ENCODE data around the gene ENTPD2. TPM values are rescaled to one million over a fixed set of nuclear protein-coding genes. Genes with fewer than 3 reads are reported as not detected.

ENTPD2 gene
- total RNA-seq, 1 experiment from 2014 or later = 4.0 TPM

DNA sequence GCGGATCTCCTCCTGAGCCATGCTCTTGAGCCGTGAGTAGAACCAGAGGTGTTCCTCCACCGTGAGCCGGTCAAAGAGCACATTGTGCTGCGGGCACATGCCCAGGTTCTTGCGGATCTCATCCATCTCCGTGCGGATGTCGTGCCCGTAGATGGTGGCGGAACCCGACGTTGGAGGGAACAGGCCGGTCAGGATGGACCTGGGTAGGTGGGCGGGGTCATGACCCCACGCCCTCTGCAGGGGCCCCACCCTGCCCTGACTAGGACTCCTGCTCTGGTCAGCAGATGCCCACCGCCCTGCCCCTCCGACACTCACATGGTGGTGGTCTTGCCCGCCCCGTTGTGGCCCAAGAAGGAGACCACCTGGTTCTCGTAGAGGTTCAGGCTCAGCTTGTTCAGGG is 37.9 kb downstream of the ENTPD2 start:
- Histone ChIP-seq H3K14ac (ENCODE audit: insufficient read depth, low read length) (no peak overlapping the region; the same call in 1 of the 2 replicates), H4K8ac (replicated peaks; ENCODE audit: insufficient read length, low read depth, low read length) (no peak overlapping the region), H3K27me3 (ENCODE audit: insufficient read depth, low read length) (no peaks in the 10 kb centered on the region), H4K5ac (ENCODE audit: insufficient read length, low read depth, low read length) (no peak overlapping the region), H2AFZ (ENCODE audit: low read length) (no peak overlapping the region), H3K9me3 (ENCODE audit: control insufficient read depth, low read depth, low read length) (no peaks in the 10 kb centered on the region), H3K23ac (ENCODE audit: insufficient read length, low read depth, low read length) (no peak overlapping the region), H3K23me2 (ENCODE audit: insufficient read length, low read depth, low read length, poor library complexity, severe bottlenecking) (no peaks in the 10 kb centered on the region), H2BK12ac (ENCODE audit: insufficient read length, low read depth, low read length) (no peak overlapping the region), H3K79me1 (ENCODE audit: insufficient read depth, low read depth, low read length, poor library complexity, severe bottlenecking) (no peaks in the 10 kb centered on the region), H2BK5ac (ENCODE audit: insufficient read length, low read length) (no peak overlapping the region), H2AK5ac (ENCODE audit: insufficient read length, low read length) (no peak overlapping the region), H3K18ac (ENCODE audit: insufficient read length, low read depth, low read length) (no peak overlapping the region), H3T11ph (ENCODE audit: low read length) (no peak overlapping the region), H4K91ac (ENCODE audit: insufficient read length, low read depth, low read length) (no peak overlapping the region), H3K79me2 (ENCODE audit: insufficient read depth, low read length) (no peaks in the 10 kb centered on the region), H3K9ac (ENCODE audit: extremely low read depth, insufficient read length, low read length) (no peak overlapping the region), H2BK20ac (ENCODE audit: low read depth, low read length, poor library complexity, severe bottlenecking) (no peak overlapping the region), H3K4ac (ENCODE audit: low read depth, low read length) (no peak overlapping the region), H4K20me1 (ENCODE audit: control insufficient read depth, insufficient read depth, insufficient read length) (peaks cover 2% of the 10 kb centered on the region), H3K27ac (ENCODE audit: insufficient read length, low read depth, low read length) (no peak overlapping the region), H3K4me2 (ENCODE audit: insufficient read depth, insufficient read length, low read length) (no peak overlapping the region), H2BK15ac (ENCODE audit: low read depth, low read length) (no peak overlapping the region), H3K4me1 (ENCODE audit: insufficient read depth, low read length) (no peaks in the 10 kb centered on the region), H2BK120ac (ENCODE audit: low read depth, low read length, poor library complexity, severe bottlenecking) (no peak overlapping the region), H3K56ac (ENCODE audit: insufficient read length, low read depth, low read length) (no peak overlapping the region)
- no peak for DNase-seq
- Mint-ChIP-seq H3K9me3 (no peaks in the 10 kb centered on the region), H3K4me1 (no peaks in the 10 kb centered on the region; a peak in 1 of 4 replicates), H3K27me3 (ENCODE audit: low read depth) (no peaks in the 10 kb centered on the region; the same call in 1 of the 2 replicates), H3K4me3 (peak overlapping the region in 1 of 2 experiments; percentile 25; a peak in 1 of 5 replicates), H3K36me3 (ENCODE audit: insufficient read depth in 1 of 3, low read depth in 3 of 3) (peaks cover 4 to 13% (median 8%) of the 10 kb centered on the region in 3 experiments; a peak in 5 of 7 replicates), H3K27ac (no peak overlapping the region)
- WGBS (ENCODE audit: extremely low coverage, insufficient read length, low lambda C conversion rate) = no CpG with 5 or more reads among the region's 21 CpGs
- TF ChIP-seq, protein P1, sequence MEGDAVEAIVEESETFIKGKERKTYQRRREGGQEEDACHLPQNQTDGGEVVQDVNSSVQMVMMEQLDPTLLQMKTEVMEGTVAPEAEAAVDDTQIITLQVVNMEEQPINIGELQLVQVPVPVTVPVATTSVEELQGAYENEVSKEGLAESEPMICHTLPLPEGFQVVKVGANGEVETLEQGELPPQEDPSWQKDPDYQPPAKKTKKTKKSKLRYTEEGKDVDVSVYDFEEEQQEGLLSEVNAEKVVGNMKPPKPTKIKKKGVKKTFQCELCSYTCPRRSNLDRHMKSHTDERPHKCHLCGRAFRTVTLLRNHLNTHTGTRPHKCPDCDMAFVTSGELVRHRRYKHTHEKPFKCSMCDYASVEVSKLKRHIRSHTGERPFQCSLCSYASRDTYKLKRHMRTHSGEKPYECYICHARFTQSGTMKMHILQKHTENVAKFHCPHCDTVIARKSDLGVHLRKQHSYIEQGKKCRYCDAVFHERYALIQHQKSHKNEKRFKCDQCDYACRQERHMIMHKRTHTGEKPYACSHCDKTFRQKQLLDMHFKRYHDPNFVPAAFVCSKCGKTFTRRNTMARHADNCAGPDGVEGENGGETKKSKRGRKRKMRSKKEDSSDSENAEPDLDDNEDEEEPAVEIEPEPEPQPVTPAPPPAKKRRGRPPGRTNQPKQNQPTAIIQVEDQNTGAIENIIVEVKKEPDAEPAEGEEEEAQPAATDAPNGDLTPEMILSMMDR (conservative IDR thresholded peaks at IDR 0.05) = no peak

All from H9 (cell line).